Naive thymus-derived CD4-positive, alpha-beta T cell (primary cell): Measurements from ENCODE around the gene ARHGAP33. TPM values are rescaled to one million over a fixed set of nuclear protein-coding genes. Genes with fewer than 3 reads are reported as not detected.
"Not testable (repeated sequence)": the region's sequence is repeated elsewhere in the genome, so short reads cannot be mapped to it uniquely, and the experiment has no call there.

Source experiments
- ATAC-seq: fragments of 150-1000 bp; cut with Tn5 transposase; 2 replicates; pipeline ENCODE4 v1.10.0; 2021; ENCODE audit warnings: mild to moderate bottlenecking, moderate library complexity
- CTCF ChIA-PET: fragments of 350-600 bp; sonication (Branson Sonifier 250); formaldehyde crosslinking; loops from one replicate; lab custom pipeline; 2021; ENCODE audit warnings: antibody characterized with exemption; lab: Charles Lee
- POLR2A ChIA-PET: fragments of 350-600 bp; sonication (Branson Sonifier 250); formaldehyde crosslinking; loops from one replicate; lab custom pipeline; 2021; ENCODE audit warnings: antibody characterized with exemption, inconsistent platforms; lab: Charles Lee
- DNase-seq, 9 donors: peaks; one replicate each; pipeline versions ENCODE4 v3.0.0 to v3.0.0-alpha.2; 2020 to 2022; ENCODE audit warnings: mixed read lengths in 1 of 9
- H3K27ac ChIP-seq: one replicate; pipeline ENCODE4 v1.7.0; 2013; ENCODE audit warnings: mild to moderate bottlenecking, low read depth, low read length, moderate library complexity
- H3K27me3 ChIP-seq, 2 donors: one replicate each; pipeline ENCODE4 v1.7.0; 2013; ENCODE audit warnings: low read length in 2 of 2, mild to moderate bottlenecking in 2 of 2, moderate library complexity in 2 of 2; ENCODE audit not compliant: control insufficient read depth in 2 of 2, insufficient read depth in 2 of 2
- H3K36me3 ChIP-seq, 3 experiments: 1 replicate in 2 of 3; 2 replicates in 1 of 3; pipeline ENCODE4 v1.7.0; 2013; ENCODE audit warnings: low read length in 3 of 3, mild to moderate bottlenecking in 3 of 3, moderate library complexity in 1 of 3; ENCODE audit not compliant: insufficient read depth in 3 of 3, control insufficient read depth in 2 of 3
- H3K4me1 ChIP-seq, 2 donors: one replicate each; pipeline ENCODE4 v1.7.0; 2013; ENCODE audit warnings: low read length in 2 of 2, mild to moderate bottlenecking in 2 of 2, moderate library complexity in 1 of 2; ENCODE audit not compliant: control insufficient read depth in 2 of 2, insufficient read depth in 2 of 2
- H3K4me3 ChIP-seq: 2 replicates; pipeline ENCODE4 v1.7.0; 2013; ENCODE audit warnings: mild to moderate bottlenecking, low read length
- H3K9me3 ChIP-seq, 3 experiments: 1 replicate in 2 of 3; 2 replicates in 1 of 3; pipeline ENCODE4 v1.7.0; 2013; ENCODE audit warnings: low read length in 3 of 3; ENCODE audit not compliant: control insufficient read depth in 2 of 3
- H3K27ac Mint-ChIP-seq, 9 donors: one replicate each; pipeline ENCODE4 v1.8.0; 2020 to 2022; ENCODE audit warnings: mixed read lengths in 9 of 9, mild to moderate bottlenecking in 8 of 9, moderate library complexity in 5 of 9, inconsistent platforms in 2 of 9
- H3K27me3 Mint-ChIP-seq, 5 donors: one replicate each; pipeline ENCODE4 v1.8.0; 2021 to 2022; ENCODE audit warnings: mixed read lengths in 5 of 5, mild to moderate bottlenecking in 1 of 5
- H3K36me3 Mint-ChIP-seq, 5 donors: one replicate each; pipeline ENCODE4 v1.8.0; 2020 to 2022; ENCODE audit warnings: mixed read lengths in 5 of 5, mild to moderate bottlenecking in 3 of 5, inconsistent platforms in 1 of 5
- H3K4me1 Mint-ChIP-seq, 7 donors: one replicate each; pipeline ENCODE4 v1.8.0; 2020 to 2022; ENCODE audit warnings: mixed read lengths in 7 of 7, mild to moderate bottlenecking in 3 of 7, inconsistent platforms in 1 of 7
- H3K4me3 Mint-ChIP-seq, 10 donors: one replicate each; pipeline ENCODE4 v1.8.0; 2020 to 2022; ENCODE audit warnings: mild to moderate bottlenecking in 10 of 10, mixed read lengths in 10 of 10, moderate library complexity in 6 of 10, inconsistent platforms in 2 of 10
- H3K9me3 Mint-ChIP-seq, 11 donors: one replicate each; pipeline ENCODE4 v1.8.0; 2020 to 2022; ENCODE audit warnings: mixed read lengths in 11 of 11, mild to moderate bottlenecking in 4 of 11, inconsistent platforms in 1 of 11, moderate library complexity in 1 of 11
- intact Hi-C, 2 donors: fragments of 100-400 bp; cut with micrococcal nuclease; formaldehyde crosslinking; loops; one replicate each; pipeline ENCODE4 v1.15.1; 2023
- polyA plus RNA-seq, 2 donors: library from polyadenylated mRNA; unstranded; fragments of 300-500 nt; fragmentation: Illumina TruSeq; gene quantifications; one replicate each; pipeline ENCODE4 v1.2.3, GENCODE V29; 2021
- total RNA-seq, 6 experiments: library from RNA in 5 of 6; stranded (reverse) in 5 of 6; gene quantifications; 1 replicate in 5 of 6; 2 replicates in 1 of 6; pipeline ENCODE4 v1.2.3 and lab custom pipeline; 2021 to 2026

ARHGAP33 gene
- total and polyA plus RNA-seq, 7 experiments from 2014 or later = 0.09 to 55.5 (median 20.6) TPM

GRCh38 chr19:35824150-35824549, 48.8 kb downstream of the ARHGAP33 start:
- no peak for ATAC-seq
- Mint-ChIP-seq H3K4me1 (peaks cover 0 to 3% (median 0%) of the 10 kb centered on the region in 7 donors), H3K36me3 (no peaks in the 10 kb centered on the region), H3K27ac (no peak overlapping the region), H3K27me3 (peaks cover 12 to 32% (median 25%) of the 10 kb centered on the region in 5 donors), H3K4me3 (no peak overlapping the region), H3K9me3 (peaks cover 0 to 5% (median 3%) of the 10 kb centered on the region in 11 donors)
- peaks cover 0 to 2% of the 10 kb centered on the region in 2 donors for H3K27me3 ChIP-seq
- H3K36me3 ChIP-seq = no peaks in the 10 kb centered on the region
- ChIA-PET POLR2A (no interaction called here), CTCF (no interaction called here)
- H3K4me3 ChIP-seq = no peak overlapping the region
- no peak overlapping the region for H3K27ac ChIP-seq
- no peaks in the 10 kb centered on the region for H3K4me1 ChIP-seq
- no peaks in the 10 kb centered on the region for H3K9me3 ChIP-seq
- no peak for DNase-seq
- intact Hi-C loops = no loop called here

DNA sequence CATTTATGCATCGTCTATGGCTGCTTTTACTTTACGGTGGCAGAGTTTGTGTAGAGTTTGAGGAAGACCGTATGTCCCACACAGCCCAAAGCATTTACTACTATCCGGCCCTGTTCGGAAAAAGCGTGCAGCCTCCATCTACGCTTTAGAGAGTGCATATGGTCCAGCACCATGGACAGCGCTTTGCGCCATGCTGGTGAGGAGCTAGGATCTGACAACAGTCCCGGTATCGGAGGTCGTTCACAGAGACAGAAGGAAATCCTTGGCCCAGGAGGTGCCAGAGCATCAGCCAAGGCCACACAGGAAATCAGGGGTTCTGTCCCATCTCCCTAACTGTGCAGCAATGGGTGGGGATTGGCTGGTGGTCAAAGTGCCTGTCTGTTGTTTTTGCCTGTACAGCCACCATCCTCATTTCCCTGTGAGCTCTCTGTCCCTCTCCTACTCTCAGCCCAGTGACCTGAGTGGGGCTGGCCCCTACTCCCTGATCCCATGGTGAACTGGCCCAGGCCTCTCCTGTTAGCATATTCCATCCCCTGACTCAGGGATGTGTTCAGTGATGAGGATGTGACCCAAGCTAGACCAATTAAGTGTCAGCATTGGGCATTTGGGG, 53.4 kb downstream of the ARHGAP33 start:
- peaks cover 0 to 5% (median 2%) of the 10 kb centered on the region in 11 donors for H3K9me3 Mint-ChIP-seq
- CTCF ChIA-PET = no interaction called here
- peaks cover 0 to 2% (median 0%) of the 10 kb centered on the region in 7 donors for H3K4me1 Mint-ChIP-seq
- no peak overlapping the region for H3K4me3 Mint-ChIP-seq
- no peaks in the 10 kb centered on the region for H3K36me3 Mint-ChIP-seq
- Histone ChIP-seq H3K27me3 (no peaks in the 10 kb centered on the region), H3K4me3 (no peak overlapping the region), H3K27ac (no peak overlapping the region), H3K4me1 (no peaks in the 10 kb centered on the region), H3K36me3 (no peaks in the 10 kb centered on the region), H3K9me3 (no peaks in the 10 kb centered on the region)
- H3K27me3 Mint-ChIP-seq = peaks cover 10 to 36% (median 36%) of the 10 kb centered on the region in 5 donors
- no peak overlapping the region for H3K27ac Mint-ChIP-seq
- POLR2A ChIA-PET = no interaction called here
- intact Hi-C loops = no loop called here
- DNase-seq (peak in 7 of 9 donors; percentile 26 to 66 (median 40)), ATAC-seq (peak; percentile 60)

DNA sequence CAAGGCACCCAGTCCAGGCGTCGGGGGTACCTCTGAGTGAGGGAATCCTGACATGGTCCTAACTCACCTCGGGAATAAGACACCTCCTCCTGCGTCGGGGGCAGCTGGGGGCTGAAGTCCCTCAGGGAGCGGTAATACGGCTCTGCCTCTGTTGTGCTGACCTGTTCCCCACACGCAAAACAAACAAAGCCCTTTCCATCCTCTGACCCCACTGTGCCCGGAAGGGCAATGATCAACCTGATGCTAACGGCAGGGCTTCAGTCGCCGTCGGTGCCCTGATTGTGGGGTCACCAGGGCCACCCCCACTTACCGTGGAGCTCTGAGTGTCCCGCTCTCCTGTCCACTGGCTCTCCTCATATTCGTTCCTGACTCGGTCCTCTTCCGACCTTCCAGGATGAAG, 55.6 kb downstream of the ARHGAP33 start:
- Mint-ChIP-seq H3K4me3 (no peak overlapping the region), H3K27me3 (peaks cover 6 to 42% (median 37%) of the 10 kb centered on the region in 5 donors), H3K27ac (no peak overlapping the region), H3K4me1 (peaks cover 0 to 2% (median 0%) of the 10 kb centered on the region in 7 donors), H3K9me3 (peaks cover 0 to 5% (median 2%) of the 10 kb centered on the region in 11 donors), H3K36me3 (peaks cover 0 to 3% (median 0%) of the 10 kb centered on the region in 5 donors)
- H3K27ac ChIP-seq = no peak overlapping the region
- H3K4me3 ChIP-seq = no peak overlapping the region
- no peaks in the 10 kb centered on the region for H3K4me1 ChIP-seq
- H3K27me3 ChIP-seq = no peaks in the 10 kb centered on the region
- intact Hi-C loops = no loop called here
- no peaks in the 10 kb centered on the region for H3K36me3 ChIP-seq
- CTCF ChIA-PET = no interaction called here
- DNase-seq (no peak), ATAC-seq (no peak)
- H3K9me3 ChIP-seq = no peaks in the 10 kb centered on the region
- POLR2A ChIA-PET = no interaction called here

- POLR2A ChIA-PET = no interaction called here
Measured at GRCh38 chr19:35832054-35832453, 56.7 kb downstream of the ARHGAP33 start.

DNA sequence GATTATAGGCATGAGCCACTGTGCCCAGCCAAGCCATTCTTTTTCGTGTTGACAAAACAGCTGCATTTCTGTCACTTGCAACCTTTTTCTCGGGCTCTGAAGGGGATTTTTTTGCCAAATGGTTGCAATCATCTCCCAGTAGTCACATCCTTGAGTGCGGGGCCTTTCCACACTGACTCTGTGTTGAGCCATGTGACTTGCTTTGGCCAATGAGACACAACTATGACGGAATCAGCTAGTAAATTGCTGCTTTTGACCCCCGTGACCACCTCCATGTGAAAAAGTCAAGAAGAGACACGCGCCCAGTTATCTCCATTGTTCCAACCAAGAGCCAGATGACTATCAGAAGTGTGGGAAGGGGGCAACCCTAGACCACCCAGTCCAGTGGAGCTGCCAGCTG, 58.6 kb downstream of the ARHGAP33 start:
- H3K4me1 ChIP-seq = no peaks in the 10 kb centered on the region
- no peaks in the 10 kb centered on the region for H3K27me3 ChIP-seq

More at GRCh38 chr19:35832054-35832453, 56.7 kb downstream of the ARHGAP33 start:
- Mint-ChIP-seq H3K9me3 (peaks cover 0 to 5% (median 2%) of the 10 kb centered on the region in 11 donors), H3K27ac (no peak overlapping the region), H3K36me3 (peaks cover 0 to 3% (median 0%) of the 10 kb centered on the region in 5 donors), H3K27me3 (peaks cover 6 to 46% (median 39%) of the 10 kb centered on the region in 5 donors), H3K4me3 (no peak overlapping the region), H3K4me1 (peaks cover 0 to 2% (median 0%) of the 10 kb centered on the region in 7 donors)
- no peaks in the 10 kb centered on the region for H3K4me1 ChIP-seq
- no peaks in the 10 kb centered on the region for H3K36me3 ChIP-seq
- CTCF ChIA-PET = no interaction called here
- H3K27me3 ChIP-seq = no peaks in the 10 kb centered on the region
- H3K27ac ChIP-seq = no peak overlapping the region
- DNase-seq (no peak), ATAC-seq (no peak)
- intact Hi-C loops = no loop called here
- H3K9me3 ChIP-seq = no peaks in the 10 kb centered on the region
- H3K4me3 ChIP-seq = no peak overlapping the region

DNA sequence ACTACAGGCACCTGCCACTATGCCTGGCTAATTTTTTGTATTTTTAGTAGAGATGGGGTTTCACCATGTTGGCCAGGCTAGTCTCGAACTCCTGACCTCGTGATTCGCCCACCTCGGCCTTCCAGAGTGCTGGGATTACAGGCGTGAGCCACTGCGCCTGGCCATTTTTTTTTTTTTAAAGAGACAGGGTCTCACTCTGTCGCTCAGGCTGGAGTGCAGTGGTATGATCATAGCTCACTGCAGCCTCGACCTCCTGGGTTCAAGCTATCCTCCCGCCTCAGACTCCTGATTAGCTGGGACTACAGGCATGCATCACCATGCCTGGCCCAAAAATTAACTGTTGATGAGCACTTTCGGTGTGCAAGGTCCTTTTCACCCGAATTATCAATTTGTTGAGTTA, 60.7 kb downstream of the ARHGAP33 start:
- H3K27me3 ChIP-seq, intact Hi-C loops, H3K4me1 Mint-ChIP-seq, H3K36me3 Mint-ChIP-seq, H3K27ac ChIP-seq, H3K4me1 ChIP-seq, H3K36me3 ChIP-seq, ATAC-seq, DNase-seq, H3K4me3 Mint-ChIP-seq, H3K27ac Mint-ChIP-seq, POLR2A ChIA-PET, H3K9me3 Mint-ChIP-seq, H3K4me3 ChIP-seq, H3K9me3 ChIP-seq, CTCF ChIA-PET: not testable (repeated sequence)
- H3K27me3 Mint-ChIP-seq = peaks cover 4 to 38% (median 33%) of the 10 kb centered on the region in 5 donors

More for the DNA sequence above, 58.6 kb downstream of the ARHGAP33 start:
- Mint-ChIP-seq H3K27ac (no peak overlapping the region), H3K27me3 (peaks cover 4 to 45% (median 34%) of the 10 kb centered on the region in 5 donors), H3K4me1 (no peaks in the 10 kb centered on the region), H3K9me3 (peaks cover 0 to 3% (median 2%) of the 10 kb centered on the region in 11 donors), H3K36me3 (peaks cover 0 to 3% (median 0%) of the 10 kb centered on the region in 5 donors), H3K4me3 (no peak overlapping the region)
- no peak overlapping the region for H3K4me3 ChIP-seq
- DNase-seq = no peak
- ChIA-PET POLR2A (interaction anchor here (0.6 kb wide), 1 partner anchor 337 kb away, joined by 3 read pairs; no protein-coding TSS in a partner anchor), CTCF (no interaction called here)
- H3K27ac ChIP-seq = no peak overlapping the region
- H3K9me3 ChIP-seq = peaks cover 0 to 2% (median 0%) of the 10 kb centered on the region in 3 experiments
- no peak for ATAC-seq
- intact Hi-C loops = no loop called here
- no peaks in the 10 kb centered on the region for H3K36me3 ChIP-seq
